Type B pancreatic cell (in vitro differentiated cells): Measurements from ENCODE around the gene NEU4. TPM values are rescaled to one million over a fixed set of nuclear protein-coding genes. Genes with fewer than 3 reads are reported as not detected.

Source experiments
- DNase-seq: peaks from one replicate; pipeline ENCODE4 v3.0.0; 2021; ENCODE audit warnings: mixed read lengths; ENCODE audit not compliant: unreplicated experiment; ENCODE audit errors: extremely low spot score
- H3K27ac Mint-ChIP-seq: 2 replicates; pipeline ENCODE4 v1.8.0; 2021; ENCODE audit warnings: mild to moderate bottlenecking, mixed read lengths
- H3K27me3 Mint-ChIP-seq: 2 replicates; pipeline ENCODE4 v1.8.0; 2021; ENCODE audit warnings: mixed read lengths
- H3K36me3 Mint-ChIP-seq: 2 replicates; pipeline ENCODE4 v1.8.0; 2021; ENCODE audit warnings: mixed read lengths
- H3K4me1 Mint-ChIP-seq: one replicate; pipeline ENCODE4 v1.8.0; 2021; ENCODE audit warnings: mixed read lengths; ENCODE audit not compliant: unreplicated experiment
- H3K4me3 Mint-ChIP-seq: 2 replicates; pipeline ENCODE4 v1.8.0; 2021; ENCODE audit warnings: mild to moderate bottlenecking, mixed read lengths
- H3K9me3 Mint-ChIP-seq: 2 replicates; pipeline ENCODE4 v1.8.0; 2021; ENCODE audit warnings: mixed read lengths
- CTCF ChIP-seq: fragments of 200-600 bp; sonication (generic); conservative IDR thresholded peaks from 2 replicates; pipeline ENCODE4 v1.5.0; 2021; ENCODE audit warnings: antibody characterized with exemption, mild to moderate bottlenecking
- total RNA-seq: library from RNA; stranded (reverse); gene quantifications from 2 replicates; pipeline ENCODE4 v1.2.1, GENCODE V29; 2021; ENCODE audit warnings: low replicate concordance

The NEU4 gene
- total RNA-seq, 1 donor from 2014 or later: 0.51 TPM

GRCh38 chr2:241764275-241765241 lies 44.4 kb upstream of the NEU4 start:
- no peaks in the 10 kb centered on the region for H3K27me3 Mint-ChIP-seq
- H3K4me1 Mint-ChIP-seq: peaks cover 21% of the 10 kb centered on the region
- peak overlapping the region; percentile 95 for H3K27ac Mint-ChIP-seq
- no peaks in the 10 kb centered on the region for H3K9me3 Mint-ChIP-seq
- DNase-seq: peak; percentile 66
- peaks cover 13% of the 10 kb centered on the region for H3K36me3 Mint-ChIP-seq
- TF ChIP-seq CTCF: no peak
- peak overlapping the region; percentile 65 for H3K4me3 Mint-ChIP-seq

GRCh38 chr2:241767464-241768250 lies 41.3 kb upstream of the NEU4 start:
- H3K4me1 Mint-ChIP-seq: peaks cover 24% of the 10 kb centered on the region
- H3K27me3 Mint-ChIP-seq: no peaks in the 10 kb centered on the region
- no peak for TF ChIP-seq CTCF
- H3K36me3 Mint-ChIP-seq: peaks cover 2% of the 10 kb centered on the region
- H3K4me3 Mint-ChIP-seq: no peak overlapping the region
- no peak overlapping the region for H3K27ac Mint-ChIP-seq
- no peaks in the 10 kb centered on the region for H3K9me3 Mint-ChIP-seq
- DNase-seq: peak; percentile 68

GRCh38 chr2:241768251-241768711 lies 40.7 kb upstream of the NEU4 start:
- H3K4me1 Mint-ChIP-seq: peaks cover 26% of the 10 kb centered on the region
- no peak overlapping the region for H3K27ac Mint-ChIP-seq
- no peak for TF ChIP-seq CTCF
- H3K27me3 Mint-ChIP-seq: no peaks in the 10 kb centered on the region
- H3K9me3 Mint-ChIP-seq: no peaks in the 10 kb centered on the region
- no peak overlapping the region for H3K4me3 Mint-ChIP-seq
- H3K36me3 Mint-ChIP-seq: no peaks in the 10 kb centered on the region
- peak; percentile 64 for DNase-seq

GRCh38 chr2:241768850-241769249 lies 40.1 kb upstream of the NEU4 start:
- no peaks in the 10 kb centered on the region for H3K36me3 Mint-ChIP-seq
- no peak for DNase-seq
- H3K27ac Mint-ChIP-seq: no peak overlapping the region
- H3K4me1 Mint-ChIP-seq: peaks cover 22% of the 10 kb centered on the region
- H3K27me3 Mint-ChIP-seq: no peaks in the 10 kb centered on the region
- no peaks in the 10 kb centered on the region for H3K9me3 Mint-ChIP-seq
- no peak for TF ChIP-seq CTCF
- no peak overlapping the region for H3K4me3 Mint-ChIP-seq

GRCh38 chr2:241769819-241770184 lies 39.2 kb upstream of the NEU4 start:
- Mint-ChIP-seq H3K27ac (no peak overlapping the region), H3K36me3 (no peaks in the 10 kb centered on the region), H3K4me3 (no peak overlapping the region), H3K4me1 (peaks cover 15% of the 10 kb centered on the region), H3K27me3 (no peaks in the 10 kb centered on the region), H3K9me3 (no peaks in the 10 kb centered on the region)
- DNase-seq: peak; percentile 68
- no peak for TF ChIP-seq CTCF
